HEK293 (cell line): ENCODE results near the gene PHLDB2.

Source experiments
- CTCF ChIA-PET: fragments of 350-600 bp; formaldehyde crosslinking; extraction: SDS; loops from one replicate; lab custom pipeline; 2021; ENCODE audit warnings: antibody characterized with exemption; lab: Yijun Ruan, JAX
- POLR2A ChIA-PET: fragments of 300-600 bp; formaldehyde crosslinking; extraction: SDS; loops from one replicate; lab custom pipeline; 2020; ENCODE audit warnings: antibody characterized with exemption, inconsistent platforms; lab: Yijun Ruan, JAX
- H3K27ac ChIP-seq: fragments of 200-500 bp; sonication (Bioruptor generic); 2 replicates; pipeline ENCODE4 v1.5.1; 2014; ENCODE audit warnings: low read depth, low read length, control low read depth, inconsistent platforms; ENCODE audit errors: extremely low read depth
- H3K36me3 ChIP-seq, 2 experiments: fragments of 200-500 bp in 1 of 2; sonication (Bioruptor generic) in 1 of 2; 1 replicate in 1 of 2; 2 replicates in 1 of 2; pipeline ENCODE4 v1.5.1; 2014 to 2017; ENCODE audit warnings: inconsistent platforms in 2 of 2, low read length in 2 of 2; ENCODE audit not compliant: control insufficient read depth in 2 of 2, insufficient read depth in 1 of 2
- H3K4me1 ChIP-seq: fragments of 200-500 bp; sonication (Bioruptor generic); 2 replicates; pipeline ENCODE4 v1.5.1; 2014; ENCODE audit warnings: mild to moderate bottlenecking, low read length, inconsistent platforms; ENCODE audit not compliant: control insufficient read depth, insufficient read depth
- H3K4me3 ChIP-seq: 2 replicates; pipeline ENCODE4 v1.5.1; 2011; ENCODE audit warnings: low read depth, mild to moderate bottlenecking, control low read depth, low read length, moderate library complexity
- H3K9me3 ChIP-seq: fragments of 200-500 bp; sonication (Bioruptor generic); 2 replicates; pipeline ENCODE4 v1.5.1; 2014; ENCODE audit warnings: low read depth, low read length, inconsistent platforms; ENCODE audit not compliant: control insufficient read depth, insufficient read depth
- GLIS1 ChIP-seq: fragments of 450-650 bp; formaldehyde crosslinking; IDR thresholded peaks from 2 replicates; pipeline ENCODE4 v1.5.1; 2016; ENCODE audit warnings: missing biosample characterization, missing genetic modification characterization
- KLF9 ChIP-seq: fragments of 450-650 bp; formaldehyde crosslinking; IDR thresholded peaks from 2 replicates; pipeline ENCODE4 v1.5.1; 2016; ENCODE audit warnings: missing biosample characterization, missing genetic modification characterization, low read depth
- SP7 ChIP-seq: fragments of 450-650 bp; formaldehyde crosslinking; IDR thresholded peaks from 2 replicates; pipeline ENCODE4 v1.5.1; 2016; ENCODE audit warnings: missing biosample characterization, missing genetic modification characterization
- ZBTB17 ChIP-seq: fragments of 450-650 bp; formaldehyde crosslinking; IDR thresholded peaks from 2 replicates; pipeline ENCODE4 v1.5.1; 2016; ENCODE audit warnings: missing biosample characterization, missing genetic modification characterization
- ZNF121 ChIP-seq: fragments of 450-650 bp; formaldehyde crosslinking; IDR thresholded peaks from 2 replicates; pipeline ENCODE4 v1.5.1; 2016; ENCODE audit warnings: missing biosample characterization, missing genetic modification characterization
- ZNF157 ChIP-seq: fragments of 450-650 bp; formaldehyde crosslinking; IDR thresholded peaks from 2 replicates; pipeline ENCODE4 v1.5.1; 2016; ENCODE audit warnings: missing biosample characterization, missing genetic modification characterization
- ZNF169 ChIP-seq: fragments of 450-650 bp; formaldehyde crosslinking; IDR thresholded peaks from 2 replicates; pipeline ENCODE4 v1.5.1; 2016; ENCODE audit warnings: missing biosample characterization, missing genetic modification characterization
- ZNF174 ChIP-seq: fragments of 450-650 bp; formaldehyde crosslinking; IDR thresholded peaks from 2 replicates; pipeline ENCODE4 v1.5.0; 2017; ENCODE audit warnings: missing biosample characterization, mild to moderate bottlenecking, missing genetic modification characterization
- ZNF214 ChIP-seq: fragments of 450-650 bp; formaldehyde crosslinking; IDR thresholded peaks from 2 replicates; pipeline ENCODE4 v1.5.1; 2017; ENCODE audit warnings: missing biosample characterization, mild to moderate bottlenecking, missing genetic modification characterization, borderline replicate concordance
- ZNF341 ChIP-seq: fragments of 450-650 bp; formaldehyde crosslinking; IDR thresholded peaks from 2 replicates; pipeline ENCODE4; 2016; ENCODE audit warnings: low read depth, missing biosample characterization, missing genetic modification characterization
- ZNF354C ChIP-seq: fragments of 450-650 bp; formaldehyde crosslinking; IDR thresholded peaks from 2 replicates; pipeline ENCODE4 v1.5.1; 2016; ENCODE audit warnings: missing biosample characterization, missing genetic modification characterization, low read depth, borderline replicate concordance
- ZNF426 ChIP-seq: fragments of 450-650 bp; formaldehyde crosslinking; IDR thresholded peaks from 2 replicates; pipeline ENCODE4 v1.5.1; 2017; ENCODE audit warnings: missing biosample characterization, missing genetic modification characterization, mild to moderate bottlenecking, inconsistent platforms, moderate library complexity
- ZNF501 ChIP-seq: fragments of 450-650 bp; formaldehyde crosslinking; IDR thresholded peaks from 2 replicates; pipeline ENCODE4 v1.5.1; 2016; ENCODE audit warnings: missing biosample characterization, missing genetic modification characterization
- ZNF510 ChIP-seq: fragments of 450-650 bp; formaldehyde crosslinking; IDR thresholded peaks from 2 replicates; pipeline ENCODE4 v1.5.1; 2018; ENCODE audit warnings: mild to moderate bottlenecking, missing genetic modification characterization, missing biosample characterization; ENCODE audit not compliant: insufficient replicate concordance
- ZNF529 ChIP-seq: fragments of 450-650 bp; formaldehyde crosslinking; IDR thresholded peaks from 2 replicates; pipeline ENCODE4 v1.5.1; 2017; ENCODE audit warnings: missing genetic modification characterization, missing biosample characterization; ENCODE audit not compliant: insufficient replicate concordance
- ZNF549 ChIP-seq: fragments of 450-650 bp; IDR thresholded peaks from 2 replicates; pipeline ENCODE4 v1.5.1; 2018; ENCODE audit warnings: missing biosample characterization, missing genetic modification characterization, mild to moderate bottlenecking, inconsistent platforms, moderate library complexity
- ZNF596 ChIP-seq: fragments of 450-650 bp; IDR thresholded peaks from 2 replicates; pipeline ENCODE4 v1.5.0; 2018; ENCODE audit warnings: missing biosample characterization, mild to moderate bottlenecking, missing genetic modification characterization, moderate library complexity
- ZNF791 ChIP-seq: fragments of 450-650 bp; formaldehyde crosslinking; IDR thresholded peaks from 2 replicates; pipeline ENCODE4 v1.5.1; 2016; ENCODE audit warnings: missing biosample characterization, missing genetic modification characterization
- ZSCAN30 ChIP-seq: fragments of 450-650 bp; IDR thresholded peaks from 2 replicates; pipeline ENCODE4 v1.5.1; 2018; ENCODE audit warnings: missing biosample characterization, mild to moderate bottlenecking, missing genetic modification characterization, moderate library complexity
- TF ChIP-seq, protein P1 (sequence below): fragments of 450-650 bp; IDR thresholded peaks from 2 replicates; pipeline ENCODE4 v1.5.1; 2018; ENCODE audit warnings: missing biosample characterization, missing genetic modification characterization
- TF ChIP-seq, protein P2 (sequence below): fragments of 450-650 bp; formaldehyde crosslinking; IDR thresholded peaks from 2 replicates; pipeline ENCODE4 v1.5.1; 2016; ENCODE audit warnings: missing biosample characterization, missing genetic modification characterization
- TF ChIP-seq, protein P3 (sequence below): fragments of 450-650 bp; formaldehyde crosslinking; IDR thresholded peaks from 2 replicates; pipeline ENCODE4 v1.5.1; 2017; ENCODE audit warnings: missing biosample characterization, missing genetic modification characterization
- TF ChIP-seq, protein P4 (sequence below): fragments of 450-650 bp; formaldehyde crosslinking; IDR thresholded peaks from 2 replicates; pipeline ENCODE4 v1.5.1; 2016; ENCODE audit warnings: missing biosample characterization, missing genetic modification characterization
- TF ChIP-seq, protein P5 (sequence below): fragments of 450-650 bp; formaldehyde crosslinking; IDR thresholded peaks from 2 replicates; pipeline ENCODE4 v1.5.1; 2016; ENCODE audit warnings: missing biosample characterization, missing genetic modification characterization

Gene PHLDB2

DNA sequence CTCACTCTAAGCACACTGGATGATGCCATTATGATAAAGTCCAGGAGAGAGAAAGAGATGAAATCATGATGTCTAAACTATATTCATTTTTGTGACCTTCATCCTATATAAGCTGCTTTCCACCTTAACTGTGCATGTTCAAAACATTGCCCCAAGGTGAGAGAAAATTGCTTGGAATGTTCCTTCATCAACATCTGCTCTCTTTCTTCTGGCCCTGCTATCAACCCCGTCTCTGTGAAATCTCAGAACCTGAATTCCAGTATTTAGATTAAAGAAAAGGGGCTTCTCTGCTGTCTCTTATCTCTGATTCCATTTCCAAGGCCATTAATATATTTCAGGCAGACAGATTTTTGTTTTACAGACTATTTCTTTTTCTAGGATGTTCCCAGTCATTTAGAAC lies 47.3 kb upstream of the PHLDB2 start:
- CTCF ChIA-PET = interaction anchor here (0.7 to 2.1 kb wide), 2 partner anchors 95 to 167 kb away, joined by 4 to 5 read pairs; partner anchors contain the start of gene ABHD10
- no peaks in the 10 kb centered on the region for H3K4me1 ChIP-seq
- TF ChIP-seq ZNF354C (tag by site-specific recombination) = no peak
- POLR2A ChIA-PET = no interaction called here
- no peak overlapping the region for H3K4me3 ChIP-seq
- H3K27ac ChIP-seq = no peak overlapping the region
- H3K36me3 ChIP-seq = no peaks in the 10 kb centered on the region
- H3K9me3 ChIP-seq = no peaks in the 10 kb centered on the region

DNA sequence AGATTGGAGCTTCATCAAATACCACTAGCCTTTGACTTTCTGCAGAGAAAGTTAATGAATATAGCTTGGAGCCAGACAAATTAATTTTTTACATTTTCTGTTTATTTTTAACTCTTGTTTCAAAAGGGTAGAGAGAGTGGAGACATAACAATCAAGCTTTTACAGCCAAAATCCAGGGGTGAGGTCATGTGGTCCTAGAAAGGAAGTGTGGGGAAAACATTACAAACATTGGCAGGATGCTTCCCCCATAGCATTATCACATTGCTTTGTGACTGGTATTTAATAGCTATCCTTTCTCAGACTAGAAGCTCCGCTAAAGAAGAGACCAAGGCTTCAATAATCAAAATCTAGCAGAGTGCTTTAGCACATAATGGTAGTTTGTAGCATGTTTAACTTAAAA lies 46.4 kb upstream of the PHLDB2 start:
- ChIA-PET POLR2A (no interaction called here), CTCF (interaction anchor here (0.5 to 0.7 kb wide), 3 partner anchors 140 to 234 kb away, joined by 3 to 5 read pairs (median 4); partner anchors contain the start of gene ABHD10)
- no peaks in the 10 kb centered on the region for H3K4me1 ChIP-seq
- H3K4me3 ChIP-seq = no peak overlapping the region
- TF ChIP-seq ZNF426 (tag by site-specific recombination) = no peak
- TF ChIP-seq, protein P1, sequence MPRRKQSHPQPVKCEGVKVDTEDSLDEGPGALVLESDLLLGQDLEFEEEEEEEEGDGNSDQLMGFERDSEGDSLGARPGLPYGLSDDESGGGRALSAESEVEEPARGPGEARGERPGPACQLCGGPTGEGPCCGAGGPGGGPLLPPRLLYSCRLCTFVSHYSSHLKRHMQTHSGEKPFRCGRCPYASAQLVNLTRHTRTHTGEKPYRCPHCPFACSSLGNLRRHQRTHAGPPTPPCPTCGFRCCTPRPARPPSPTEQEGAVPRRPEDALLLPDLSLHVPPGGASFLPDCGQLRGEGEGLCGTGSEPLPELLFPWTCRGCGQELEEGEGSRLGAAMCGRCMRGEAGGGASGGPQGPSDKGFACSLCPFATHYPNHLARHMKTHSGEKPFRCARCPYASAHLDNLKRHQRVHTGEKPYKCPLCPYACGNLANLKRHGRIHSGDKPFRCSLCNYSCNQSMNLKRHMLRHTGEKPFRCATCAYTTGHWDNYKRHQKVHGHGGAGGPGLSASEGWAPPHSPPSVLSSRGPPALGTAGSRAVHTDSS (tag by site-specific recombination) = no peak
- TF ChIP-seq ZNF596 (tag by site-specific recombination) = no peak
- TF ChIP-seq ZNF510 (tag by site-specific recombination) = no peak
- TF ChIP-seq ZNF174 (tag by site-specific recombination) = no peak
- TF ChIP-seq, protein P2, sequence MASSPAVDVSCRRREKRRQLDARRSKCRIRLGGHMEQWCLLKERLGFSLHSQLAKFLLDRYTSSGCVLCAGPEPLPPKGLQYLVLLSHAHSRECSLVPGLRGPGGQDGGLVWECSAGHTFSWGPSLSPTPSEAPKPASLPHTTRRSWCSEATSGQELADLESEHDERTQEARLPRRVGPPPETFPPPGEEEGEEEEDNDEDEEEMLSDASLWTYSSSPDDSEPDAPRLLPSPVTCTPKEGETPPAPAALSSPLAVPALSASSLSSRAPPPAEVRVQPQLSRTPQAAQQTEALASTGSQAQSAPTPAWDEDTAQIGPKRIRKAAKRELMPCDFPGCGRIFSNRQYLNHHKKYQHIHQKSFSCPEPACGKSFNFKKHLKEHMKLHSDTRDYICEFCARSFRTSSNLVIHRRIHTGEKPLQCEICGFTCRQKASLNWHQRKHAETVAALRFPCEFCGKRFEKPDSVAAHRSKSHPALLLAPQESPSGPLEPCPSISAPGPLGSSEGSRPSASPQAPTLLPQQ (tag by site-specific recombination) = no peak
- TF ChIP-seq ZNF169 = no peak
- TF ChIP-seq ZNF501 (tag by site-specific recombination) = no peak
- no peak for TF ChIP-seq ZNF157 (tag by site-specific recombination)
- TF ChIP-seq ZNF549 = no peak
- no peak for TF ChIP-seq ZNF121 (tag by site-specific recombination)
- TF ChIP-seq, protein P3, sequence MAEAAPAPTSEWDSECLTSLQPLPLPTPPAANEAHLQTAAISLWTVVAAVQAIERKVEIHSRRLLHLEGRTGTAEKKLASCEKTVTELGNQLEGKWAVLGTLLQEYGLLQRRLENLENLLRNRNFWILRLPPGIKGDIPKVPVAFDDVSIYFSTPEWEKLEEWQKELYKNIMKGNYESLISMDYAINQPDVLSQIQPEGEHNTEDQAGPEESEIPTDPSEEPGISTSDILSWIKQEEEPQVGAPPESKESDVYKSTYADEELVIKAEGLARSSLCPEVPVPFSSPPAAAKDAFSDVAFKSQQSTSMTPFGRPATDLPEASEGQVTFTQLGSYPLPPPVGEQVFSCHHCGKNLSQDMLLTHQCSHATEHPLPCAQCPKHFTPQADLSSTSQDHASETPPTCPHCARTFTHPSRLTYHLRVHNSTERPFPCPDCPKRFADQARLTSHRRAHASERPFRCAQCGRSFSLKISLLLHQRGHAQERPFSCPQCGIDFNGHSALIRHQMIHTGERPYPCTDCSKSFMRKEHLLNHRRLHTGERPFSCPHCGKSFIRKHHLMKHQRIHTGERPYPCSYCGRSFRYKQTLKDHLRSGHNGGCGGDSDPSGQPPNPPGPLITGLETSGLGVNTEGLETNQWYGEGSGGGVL (tag by site-specific recombination) = no peak
- TF ChIP-seq, protein P4, sequence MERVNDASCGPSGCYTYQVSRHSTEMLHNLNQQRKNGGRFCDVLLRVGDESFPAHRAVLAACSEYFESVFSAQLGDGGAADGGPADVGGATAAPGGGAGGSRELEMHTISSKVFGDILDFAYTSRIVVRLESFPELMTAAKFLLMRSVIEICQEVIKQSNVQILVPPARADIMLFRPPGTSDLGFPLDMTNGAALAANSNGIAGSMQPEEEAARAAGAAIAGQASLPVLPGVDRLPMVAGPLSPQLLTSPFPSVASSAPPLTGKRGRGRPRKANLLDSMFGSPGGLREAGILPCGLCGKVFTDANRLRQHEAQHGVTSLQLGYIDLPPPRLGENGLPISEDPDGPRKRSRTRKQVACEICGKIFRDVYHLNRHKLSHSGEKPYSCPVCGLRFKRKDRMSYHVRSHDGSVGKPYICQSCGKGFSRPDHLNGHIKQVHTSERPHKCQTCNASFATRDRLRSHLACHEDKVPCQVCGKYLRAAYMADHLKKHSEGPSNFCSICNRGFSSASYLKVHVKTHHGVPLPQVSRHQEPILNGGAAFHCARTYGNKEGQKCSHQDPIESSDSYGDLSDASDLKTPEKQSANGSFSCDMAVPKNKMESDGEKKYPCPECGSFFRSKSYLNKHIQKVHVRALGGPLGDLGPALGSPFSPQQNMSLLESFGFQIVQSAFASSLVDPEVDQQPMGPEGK = no peak
- no peaks in the 10 kb centered on the region for H3K9me3 ChIP-seq
- no peaks in the 10 kb centered on the region for H3K36me3 ChIP-seq
- no peak overlapping the region for H3K27ac ChIP-seq

DNA sequence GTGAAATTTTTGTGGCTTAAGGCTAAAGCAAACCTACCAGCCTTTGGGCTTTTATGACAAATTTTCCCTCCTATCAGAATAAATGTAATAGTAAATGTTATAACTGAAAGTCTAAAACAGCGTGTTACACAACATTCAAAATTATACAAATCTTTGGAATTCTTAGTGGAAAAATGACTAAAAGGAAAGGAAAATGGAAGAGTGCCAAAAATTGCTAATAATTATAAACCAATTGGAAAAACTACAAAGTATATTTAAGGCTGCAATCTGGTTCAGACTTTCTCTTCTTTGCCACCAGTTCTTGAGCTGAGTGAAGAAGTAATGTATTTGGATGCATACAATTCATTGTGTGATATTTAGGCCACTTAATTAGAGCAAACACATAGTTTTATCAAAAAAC lies 45.6 kb upstream of the PHLDB2 start:
- Histone ChIP-seq H3K4me3 (no peak overlapping the region), H3K36me3 (no peaks in the 10 kb centered on the region), H3K9me3 (no peaks in the 10 kb centered on the region), H3K27ac (no peak overlapping the region), H3K4me1 (no peaks in the 10 kb centered on the region)
- POLR2A ChIA-PET = no interaction called here
- CTCF ChIA-PET = interaction anchor here (0.6 kb wide), 1 partner anchor 234 kb away, joined by 4 read pairs; no protein-coding TSS in a partner anchor
- no peak for TF ChIP-seq GLIS1 (tag by site-specific recombination)
- no peak for TF ChIP-seq ZNF529
- TF ChIP-seq SP7 (tag by site-specific recombination) = no peak
- TF ChIP-seq ZNF214 (tag by site-specific recombination) = no peak
- TF ChIP-seq KLF9 = no peak
- no peak for TF ChIP-seq ZNF341 (tag by site-specific recombination)
- TF ChIP-seq ZNF791 (tag by site-specific recombination) = no peak
- TF ChIP-seq, protein P5, sequence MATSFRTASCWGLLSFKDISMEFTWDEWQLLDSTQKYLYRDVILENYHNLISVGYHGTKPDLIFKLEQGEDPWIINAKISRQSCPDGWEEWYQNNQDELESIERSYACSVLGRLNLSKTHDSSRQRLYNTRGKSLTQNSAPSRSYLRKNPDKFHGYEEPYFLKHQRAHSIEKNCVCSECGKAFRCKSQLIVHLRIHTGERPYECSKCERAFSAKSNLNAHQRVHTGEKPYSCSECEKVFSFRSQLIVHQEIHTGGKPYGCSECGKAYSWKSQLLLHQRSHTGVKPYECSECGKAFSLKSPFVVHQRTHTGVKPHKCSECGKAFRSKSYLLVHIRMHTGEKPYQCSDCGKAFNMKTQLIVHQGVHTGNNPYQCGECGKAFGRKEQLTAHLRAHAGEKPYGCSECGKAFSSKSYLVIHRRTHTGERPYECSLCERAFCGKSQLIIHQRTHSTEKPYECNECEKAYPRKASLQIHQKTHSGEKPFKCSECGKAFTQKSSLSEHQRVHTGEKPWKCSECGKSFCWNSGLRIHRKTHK = no peak
- no peak for TF ChIP-seq ZNF596 (tag by site-specific recombination)
- no peak for TF ChIP-seq ZBTB17 (tag by site-specific recombination)
- no peak for TF ChIP-seq ZSCAN30 (tag by site-specific recombination)
